ENCODE measurements around the gene ABI2. TPM values are rescaled to one million over a fixed set of nuclear protein-coding genes. Genes with fewer than 3 reads are reported as not detected.

The ABI2 gene
- total RNA-seq, 1 donor from 2014 or later, result 32.3 TPM

- Mint-ChIP-seq H3K9me3 (no peaks in the 10 kb centered on the region), H3K27me3 (ENCODE audit: insufficient read depth) (no peaks in the 10 kb centered on the region), H3K4me3 (no peak overlapping the region), H3K4me1 (ENCODE audit: low read depth) (peaks cover 15% of the 10 kb centered on the region), H3K36me3 (ENCODE audit: low read depth) (peaks cover 5% of the 10 kb centered on the region), H3K27ac (no peak overlapping the region)
- no peak for DNase-seq (ENCODE audit: low spot score)
- intact Hi-C loops (cut with micrococcal nuclease), result no loop called here
Measured at GRCh38 chr2:203444738-203445137, 116.5 kb downstream of the ABI2 start.

- Mint-ChIP-seq H3K36me3 (ENCODE audit: low read depth) (peaks cover 5% of the 10 kb centered on the region), H3K4me3 (no peak overlapping the region), H3K27ac (peak overlapping the region; percentile 14), H3K9me3 (no peaks in the 10 kb centered on the region), H3K27me3 (ENCODE audit: insufficient read depth) (no peaks in the 10 kb centered on the region), H3K4me1 (ENCODE audit: low read depth) (peaks cover 15% of the 10 kb centered on the region)
- intact Hi-C loops (cut with micrococcal nuclease), result no loop called here
- DNase-seq (ENCODE audit: low spot score), result no peak
Measured at GRCh38 chr2:203446071-203446481, 117.9 kb downstream of the ABI2 start.

- Mint-ChIP-seq H3K27me3 (ENCODE audit: insufficient read depth) (no peaks in the 10 kb centered on the region), H3K36me3 (ENCODE audit: low read depth) (peaks cover 3% of the 10 kb centered on the region), H3K27ac (no peak overlapping the region), H3K4me3 (no peak overlapping the region), H3K4me1 (ENCODE audit: low read depth) (peaks cover 15% of the 10 kb centered on the region), H3K9me3 (no peaks in the 10 kb centered on the region)
- intact Hi-C loops (cut with micrococcal nuclease), result no loop called here
- DNase-seq (ENCODE audit: low spot score), result no peak
Measured at GRCh38 chr2:203446780-203447179, 118.6 kb downstream of the ABI2 start.

GRCh38 chr2:203450561-203450960, 122.4 kb downstream of the ABI2 start:
- no peak overlapping the region for H3K4me3 Mint-ChIP-seq
- no peak overlapping the region for H3K27ac Mint-ChIP-seq
- peaks cover 20% of the 10 kb centered on the region for H3K4me1 Mint-ChIP-seq (ENCODE audit: low read depth)
- no peak for DNase-seq (ENCODE audit: low spot score)
- H3K36me3 Mint-ChIP-seq (ENCODE audit: low read depth), result peaks cover 6% of the 10 kb centered on the region
- no peaks in the 10 kb centered on the region for H3K27me3 Mint-ChIP-seq (ENCODE audit: insufficient read depth)
- intact Hi-C loops (cut with micrococcal nuclease), result loop anchor here (5.0 to 10.0 kb wide), 3 partner anchors 436 to 863 kb away; partner anchors contain the start of genes CARF, NBEAL1 and WDR12
- H3K9me3 Mint-ChIP-seq, result no peaks in the 10 kb centered on the region

- Mint-ChIP-seq H3K4me3 (no peak overlapping the region), H3K27ac (no peak overlapping the region), H3K4me1 (ENCODE audit: low read depth) (peaks cover 16% of the 10 kb centered on the region), H3K36me3 (ENCODE audit: low read depth) (peaks cover 6% of the 10 kb centered on the region), H3K27me3 (ENCODE audit: insufficient read depth) (no peaks in the 10 kb centered on the region), H3K9me3 (no peaks in the 10 kb centered on the region)
- no peak for DNase-seq (ENCODE audit: low spot score)
- intact Hi-C loops (cut with micrococcal nuclease), result loop anchor here (5.0 to 10.0 kb wide), 3 partner anchors 436 to 864 kb away; partner anchors contain the start of genes CARF, NBEAL1 and WDR12
Measured at GRCh38 chr2:203451011-203451410, 122.8 kb downstream of the ABI2 start.

GRCh38 chr2:203451689-203452088, 123.5 kb downstream of the ABI2 start:
- no peak for DNase-seq (ENCODE audit: low spot score)
- H3K4me1 Mint-ChIP-seq (ENCODE audit: low read depth), result peaks cover 9% of the 10 kb centered on the region
- H3K27ac Mint-ChIP-seq, result no peak overlapping the region
- no peak overlapping the region for H3K4me3 Mint-ChIP-seq
- no peaks in the 10 kb centered on the region for H3K9me3 Mint-ChIP-seq
- intact Hi-C loops (cut with micrococcal nuclease), result loop anchor here (5.0 to 10.0 kb wide), 3 partner anchors 437 to 864 kb away; partner anchors contain the start of genes CARF, NBEAL1 and WDR12
- peaks cover 3% of the 10 kb centered on the region for H3K36me3 Mint-ChIP-seq (ENCODE audit: low read depth)
- H3K27me3 Mint-ChIP-seq (ENCODE audit: insufficient read depth), result no peaks in the 10 kb centered on the region

GRCh38 chr2:203453858-203454451, 125.8 kb downstream of the ABI2 start:
- no peaks in the 10 kb centered on the region for H3K27me3 Mint-ChIP-seq (ENCODE audit: insufficient read depth)
- intact Hi-C loops (cut with micrococcal nuclease), result loop anchor here (1.0 to 10.0 kb wide), 6 partner anchors 229 to 881 kb away; partner anchors contain the start of genes CARF, NBEAL1 and WDR12
- peaks cover 3% of the 10 kb centered on the region for H3K36me3 Mint-ChIP-seq (ENCODE audit: low read depth)
- H3K9me3 Mint-ChIP-seq, result no peaks in the 10 kb centered on the region
- DNase-seq (ENCODE audit: low spot score), result no peak
- no peak overlapping the region for H3K27ac Mint-ChIP-seq
- no peak overlapping the region for H3K4me3 Mint-ChIP-seq
- H3K4me1 Mint-ChIP-seq (ENCODE audit: low read depth), result peaks cover 4% of the 10 kb centered on the region

GRCh38 chr2:203455209-203455608, 127.0 kb downstream of the ABI2 start:
- no peak overlapping the region for H3K4me3 Mint-ChIP-seq
- peaks cover 4% of the 10 kb centered on the region for H3K4me1 Mint-ChIP-seq (ENCODE audit: low read depth)
- intact Hi-C loops (cut with micrococcal nuclease), result loop anchor here (10.0 kb wide), 2 partner anchors 440 to 540 kb away; partner anchors contain the start of genes CARF, NBEAL1 and WDR12
- H3K27ac Mint-ChIP-seq, result no peak overlapping the region
- no peaks in the 10 kb centered on the region for H3K27me3 Mint-ChIP-seq (ENCODE audit: insufficient read depth)
- H3K36me3 Mint-ChIP-seq (ENCODE audit: low read depth), result peaks cover 5% of the 10 kb centered on the region
- no peaks in the 10 kb centered on the region for H3K9me3 Mint-ChIP-seq
- DNase-seq (ENCODE audit: low spot score), result no peak

- no peaks in the 10 kb centered on the region for H3K27me3 Mint-ChIP-seq (ENCODE audit: insufficient read depth)
- H3K27ac Mint-ChIP-seq, result no peak overlapping the region
- DNase-seq (ENCODE audit: low spot score), result no peak
- H3K9me3 Mint-ChIP-seq, result no peaks in the 10 kb centered on the region
- H3K4me3 Mint-ChIP-seq, result no peak overlapping the region
- peaks cover 2% of the 10 kb centered on the region for H3K36me3 Mint-ChIP-seq (ENCODE audit: low read depth)
- intact Hi-C loops (cut with micrococcal nuclease), result no loop called here
- H3K4me1 Mint-ChIP-seq (ENCODE audit: low read depth), result peaks cover 5% of the 10 kb centered on the region
Measured at GRCh38 chr2:203461746-203462145, 133.6 kb downstream of the ABI2 start.

- peaks cover 5% of the 10 kb centered on the region for H3K4me1 Mint-ChIP-seq (ENCODE audit: low read depth)
- H3K27ac Mint-ChIP-seq, result no peak overlapping the region
- no peaks in the 10 kb centered on the region for H3K27me3 Mint-ChIP-seq (ENCODE audit: insufficient read depth)
- intact Hi-C loops (cut with micrococcal nuclease), result no loop called here
- peaks cover 2% of the 10 kb centered on the region for H3K36me3 Mint-ChIP-seq (ENCODE audit: low read depth)
- no peak for DNase-seq (ENCODE audit: low spot score)
- no peak overlapping the region for H3K4me3 Mint-ChIP-seq
- no peaks in the 10 kb centered on the region for H3K9me3 Mint-ChIP-seq
Measured at GRCh38 chr2:203462308-203462707, 134.1 kb downstream of the ABI2 start.

- Mint-ChIP-seq H3K4me1 (ENCODE audit: low read depth) (peaks cover 5% of the 10 kb centered on the region), H3K27me3 (ENCODE audit: insufficient read depth) (no peaks in the 10 kb centered on the region), H3K4me3 (no peak overlapping the region), H3K36me3 (ENCODE audit: low read depth) (peaks cover 2% of the 10 kb centered on the region), H3K9me3 (no peaks in the 10 kb centered on the region), H3K27ac (no peak overlapping the region)
- no peak for DNase-seq (ENCODE audit: low spot score)
- intact Hi-C loops (cut with micrococcal nuclease), result no loop called here
Measured at GRCh38 chr2:203463266-203463678, 135.1 kb downstream of the ABI2 start.

GRCh38 chr2:203469546-203469945, 141.4 kb downstream of the ABI2 start:
- Mint-ChIP-seq H3K9me3 (no peaks in the 10 kb centered on the region), H3K27ac (no peak overlapping the region), H3K36me3 (ENCODE audit: low read depth) (no peaks in the 10 kb centered on the region), H3K4me1 (ENCODE audit: low read depth) (no peaks in the 10 kb centered on the region), H3K4me3 (no peak overlapping the region), H3K27me3 (ENCODE audit: insufficient read depth) (peaks cover 1% of the 10 kb centered on the region)
- intact Hi-C loops (cut with micrococcal nuclease), result no loop called here
- no peak for DNase-seq (ENCODE audit: low spot score)

- H3K4me1 Mint-ChIP-seq (ENCODE audit: low read depth), result no peaks in the 10 kb centered on the region
- H3K27me3 Mint-ChIP-seq (ENCODE audit: insufficient read depth), result peaks cover 1% of the 10 kb centered on the region
- intact Hi-C loops (cut with micrococcal nuclease), result no loop called here
- no peak for DNase-seq (ENCODE audit: low spot score)
- no peaks in the 10 kb centered on the region for H3K36me3 Mint-ChIP-seq (ENCODE audit: low read depth)
- H3K9me3 Mint-ChIP-seq, result no peaks in the 10 kb centered on the region
- H3K4me3 Mint-ChIP-seq, result no peak overlapping the region
- no peak overlapping the region for H3K27ac Mint-ChIP-seq
Measured at GRCh38 chr2:203470371-203470770, 142.2 kb downstream of the ABI2 start.
